Left cardiac atrium (tissue), 4 donors: Measurements from ENCODE around the gene QRSL1. TPM values are rescaled to one million over a fixed set of nuclear protein-coding genes. Genes with fewer than 3 reads are reported as not detected.

ENCODE experiments used
- ATAC-seq, 2 donors: fragments of 200-7000 bp; cut with Tn5 transposase; one replicate each; pipeline ENCODE4 v1.9.1; 2020; ENCODE audit warnings: mild to moderate bottlenecking in 2 of 2, moderate library complexity in 2 of 2
- DNase-seq: peaks from one replicate; pipeline ENCODE4 v3.0.0-alpha.2; 2020
- intact Hi-C, 2 donors: fragments of 100-400 bp; cut with DNase I; formaldehyde crosslinking; loops; one replicate each; pipeline versions ENCODE4 v1.14.1 to v1.15.1; 2022 to 2023
- total RNA-seq, 2 donors: library from RNA; stranded (reverse); fragmentation: NEBNext Ultra II Directional; extraction: Animal tissue kit (Norgen Biotek cat#: 25700); gene quantifications; one replicate each; pipeline ENCODE4 v1.2.1, GENCODE V29; 2021
- donor health status: DM: no; HTN: yes; CAD: no.
- donor health status: DM: no; HTN: yes; CAD: no; lungs with severe emphysema.
- donor health status: DM: yes; HTN: yes; CAD: no.
- donor health status: Dilated cardiomyopathy.

The QRSL1 gene
- total RNA-seq, 2 donors from 2014 or later = 12.1 to 15.6 TPM

DNA sequence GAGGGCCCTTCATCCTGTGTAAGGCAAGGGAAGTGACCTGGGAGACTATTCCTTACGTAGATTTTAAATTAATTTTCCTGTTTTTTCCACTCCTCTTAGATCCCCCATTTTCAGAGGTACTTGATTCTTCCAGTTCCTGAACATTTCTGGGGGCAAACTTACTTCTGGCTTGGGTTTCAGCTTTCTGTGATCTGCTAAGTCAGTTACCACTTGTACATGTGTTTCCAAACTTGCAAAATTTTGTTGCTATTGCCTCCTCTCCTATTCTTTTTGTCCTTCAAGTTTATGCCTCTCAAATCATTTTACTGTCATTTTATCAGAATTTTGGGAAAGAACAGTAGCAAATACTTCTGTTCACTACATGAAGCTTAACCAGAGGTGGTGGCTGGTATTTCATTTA is 81.2 kb downstream of the QRSL1 start:
- ATAC-seq = no peak
- intact Hi-C loops = no loop called here

DNA sequence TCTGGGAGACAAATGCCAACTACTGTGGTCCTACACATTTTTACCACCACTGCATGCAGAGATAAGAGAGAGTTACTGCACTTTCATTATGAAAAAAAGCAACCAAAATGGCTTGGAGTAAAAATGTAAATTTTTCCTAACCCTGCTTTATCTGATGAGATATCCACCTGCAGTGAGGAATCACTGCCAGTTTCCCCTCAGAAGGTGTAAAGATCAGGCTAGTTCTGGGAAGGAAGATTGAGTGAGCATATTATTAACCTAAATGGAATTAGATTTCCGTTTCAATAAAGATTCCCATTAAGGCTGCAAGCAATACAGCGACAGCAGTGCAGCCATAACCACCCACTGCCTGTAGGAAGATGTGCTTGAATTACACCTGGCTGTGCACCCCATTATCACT is 84.9 kb downstream of the QRSL1 start:
- DNase-seq (no peak), ATAC-seq (no peak)
- intact Hi-C loops = no loop called here

More for the DNA sequence above, 81.2 kb downstream of the QRSL1 start:
- no peak for DNase-seq

DNA sequence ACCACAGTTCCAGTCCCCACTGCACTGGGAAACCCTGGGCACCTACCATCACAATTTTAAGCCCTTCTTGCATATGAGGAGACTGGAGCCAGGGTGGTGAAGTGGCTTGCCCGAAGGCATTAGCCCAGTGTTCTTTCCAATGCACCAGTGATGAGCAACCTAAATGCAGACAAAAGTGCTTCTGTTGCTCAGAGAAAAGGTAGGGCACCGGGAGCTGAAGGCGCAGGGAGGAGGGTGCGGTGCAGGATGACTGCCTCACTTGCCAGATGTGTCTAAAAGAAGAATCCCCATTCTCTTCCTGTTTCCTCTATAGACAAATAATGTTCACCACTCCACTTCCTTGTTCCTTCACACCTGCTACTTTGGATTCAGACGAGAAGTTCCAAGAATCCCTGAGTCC is 86.5 kb downstream of the QRSL1 start:
- intact Hi-C loops = no loop called here
- no peak for DNase-seq
- no peak for ATAC-seq

DNA sequence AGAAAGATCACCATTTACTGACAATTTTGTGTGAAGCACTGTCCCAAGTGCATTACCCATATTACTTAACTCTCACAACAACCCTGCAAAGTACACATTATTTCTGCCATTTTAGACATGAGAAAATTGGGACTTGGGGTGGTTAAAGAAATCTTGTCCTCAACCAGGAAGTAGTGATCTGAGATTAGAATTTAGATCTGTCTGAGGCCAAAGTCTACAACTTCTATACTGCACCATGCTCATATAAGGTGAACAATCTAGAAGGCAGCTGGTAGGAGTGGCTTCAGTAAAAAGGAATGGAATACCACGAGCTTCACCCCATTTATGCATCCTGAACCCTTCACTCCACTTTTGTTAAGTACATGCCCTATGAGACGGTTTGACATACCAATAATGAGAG is 87.6 kb downstream of the QRSL1 start:
- no peak for DNase-seq
- intact Hi-C loops = no loop called here
- no peak for ATAC-seq

Other genes with a start within 250 kb of the QRSL1 start
- gene RTN4IP1, start 80 bp upstream of the QRSL1 start, total RNA-seq = 10 to 100 TPM; 10.4 to 12.9 TPM